Large intestine (tissue), 3 donors: Measurements from ENCODE around the gene MAPK7. TPM values are rescaled to one million over a fixed set of nuclear protein-coding genes. Genes with fewer than 3 reads are reported as not detected.
A peak's percentile ranks its signal among the peaks of the same experiment; 100 is the strongest.

Experiments
- DNase-seq, 2 donors: peaks; one replicate each; pipeline versions ENCODE4 v3.0.0 to v3.0.0-alpha.2; 2013
- H3K27ac ChIP-seq: one replicate; pipeline ENCODE4 v1.5.1; 2013; ENCODE audit warnings: low read length
- H3K27me3 ChIP-seq: 2 replicates; pipeline ENCODE4 v1.6.1; 2013; ENCODE audit warnings: low read length; ENCODE audit not compliant: control insufficient read depth, insufficient read depth
- H3K36me3 ChIP-seq: 2 replicates; pipeline ENCODE4 v1.6.1; 2013; ENCODE audit warnings: low read length; ENCODE audit not compliant: control insufficient read depth, insufficient read depth
- H3K4me1 ChIP-seq: one replicate; pipeline ENCODE4 v1.6.1; 2013; ENCODE audit warnings: low read length; ENCODE audit not compliant: control insufficient read depth, insufficient read depth
- H3K4me3 ChIP-seq: one replicate; pipeline ENCODE4 v1.5.1; 2013; ENCODE audit warnings: low read length
- H3K9me3 ChIP-seq: one replicate; pipeline ENCODE4 v1.6.1; 2013; ENCODE audit warnings: mild to moderate bottlenecking, low read depth, low read length, moderate library complexity; ENCODE audit not compliant: control insufficient read depth
- WGBS: methylation state at CpG from one replicate; pipeline ENCODE4 v1.1.5; 2013; ENCODE audit warnings: low lambda C conversion rate; ENCODE audit not compliant: insufficient coverage; 5-methylcytosine and 5-hydroxymethylcytosine counted together
- polyA plus RNA-seq: library from polyadenylated mRNA; unstranded; fragments of 120-200 nt; gene quantifications from one replicate; pipeline ENCODE4 v1.2.1, GENCODE V29; 2013

The MAPK7 gene
- polyA plus RNA-seq, 1 donor = 20.4 TPM

- Histone ChIP-seq H3K4me3 (no peak overlapping the region), H3K36me3 (no peaks in the 10 kb centered on the region), H3K27ac (no peak overlapping the region), H3K4me1 (no peaks in the 10 kb centered on the region), H3K27me3 (no peaks in the 10 kb centered on the region), H3K9me3 (no peaks in the 10 kb centered on the region)
- no peak for DNase-seq
- no CpG with 5 or more reads among the region's 7 CpGs for WGBS
Measured at GRCh38 chr17:19371259-19372010, 6.9 kb upstream of the MAPK7 start.

- H3K4me3 ChIP-seq = no peak overlapping the region
- no peaks in the 10 kb centered on the region for H3K36me3 ChIP-seq
- DNase-seq = no peak
- no CpG with 5 or more reads among the region's 9 CpGs for whole genome bisulfite sequencing
- no peaks in the 10 kb centered on the region for H3K9me3 ChIP-seq
- H3K27ac ChIP-seq = no peak overlapping the region
- no peaks in the 10 kb centered on the region for H3K4me1 ChIP-seq
- no peaks in the 10 kb centered on the region for H3K27me3 ChIP-seq
Measured at GRCh38 chr17:19372011-19372370, 6.3 kb upstream of the MAPK7 start.

GRCh38 chr17:19372439-19372838 is 5.9 kb upstream of the MAPK7 start:
- Histone ChIP-seq H3K4me3 (no peak overlapping the region), H3K36me3 (no peaks in the 10 kb centered on the region), H3K9me3 (no peaks in the 10 kb centered on the region), H3K27ac (no peak overlapping the region), H3K4me1 (no peaks in the 10 kb centered on the region), H3K27me3 (no peaks in the 10 kb centered on the region)
- WGBS = no CpG with 5 or more reads among the region's 12 CpGs
- DNase-seq = no peak

GRCh38 chr17:19372866-19373504 is 5.3 kb upstream of the MAPK7 start:
- no peaks in the 10 kb centered on the region for H3K27me3 ChIP-seq
- no peaks in the 10 kb centered on the region for H3K36me3 ChIP-seq
- WGBS = 80% methylated on average over 1 of the region's 8 CpGs
- no peak overlapping the region for H3K4me3 ChIP-seq
- no peak for DNase-seq
- no peak overlapping the region for H3K27ac ChIP-seq
- no peaks in the 10 kb centered on the region for H3K4me1 ChIP-seq
- H3K9me3 ChIP-seq = no peaks in the 10 kb centered on the region

GRCh38 chr17:19374136-19374535 is 4.2 kb upstream of the MAPK7 start:
- peak in 1 of 2 donors; percentile 32 for DNase-seq
- H3K4me3 ChIP-seq = no peak overlapping the region
- no peaks in the 10 kb centered on the region for H3K27me3 ChIP-seq
- WGBS = no CpG with 5 or more reads among the region's 5 CpGs
- H3K36me3 ChIP-seq = no peaks in the 10 kb centered on the region
- H3K9me3 ChIP-seq = no peaks in the 10 kb centered on the region
- H3K27ac ChIP-seq = no peak overlapping the region
- peaks cover under 1% of the 10 kb centered on the region for H3K4me1 ChIP-seq

- Histone ChIP-seq H3K9me3 (no peaks in the 10 kb centered on the region), H3K27ac (no peak overlapping the region), H3K36me3 (peaks cover 14% of the 10 kb centered on the region), H3K27me3 (no peaks in the 10 kb centered on the region), H3K4me1 (peaks cover 7% of the 10 kb centered on the region), H3K4me3 (no peak overlapping the region)
- WGBS = no CpG with 5 or more reads among the region's 1 CpG
- no peak for DNase-seq
Measured at GRCh38 chr17:19375732-19376131, 2.6 kb upstream of the MAPK7 start.

GRCh38 chr17:19376811-19377210 is 1.5 kb upstream of the MAPK7 start:
- Histone ChIP-seq H3K4me3 (peak overlapping the region; percentile 83), H3K27ac (peak overlapping the region; percentile 98), H3K4me1 (peaks cover 7% of the 10 kb centered on the region), H3K9me3 (no peaks in the 10 kb centered on the region), H3K36me3 (peaks cover 25% of the 10 kb centered on the region), H3K27me3 (no peaks in the 10 kb centered on the region)
- WGBS = no CpG with 5 or more reads among the region's 2 CpGs
- peak in 1 of 2 donors; percentile 65 for DNase-seq

GRCh38 chr17:19377602-19378415 is 489 bp upstream of the MAPK7 start:
- Histone ChIP-seq H3K27ac (peak overlapping the region; percentile 98), H3K27me3 (no peaks in the 10 kb centered on the region), H3K9me3 (no peaks in the 10 kb centered on the region), H3K36me3 (peaks cover 35% of the 10 kb centered on the region), H3K4me3 (peak overlapping the region; percentile 83), H3K4me1 (peaks cover 9% of the 10 kb centered on the region)
- DNase-seq = peak; percentile 99 to 100
- no CpG with 5 or more reads among the region's 67 CpGs for WGBS

- peak overlapping the region; percentile 80 for H3K27ac ChIP-seq
- H3K36me3 ChIP-seq = peaks cover 52% of the 10 kb centered on the region
- no peaks in the 10 kb centered on the region for H3K9me3 ChIP-seq
- 76% methylated on average over 3 of the region's 13 CpGs for WGBS
- H3K4me3 ChIP-seq = peak overlapping the region; percentile 83
- H3K27me3 ChIP-seq = no peaks in the 10 kb centered on the region
- H3K4me1 ChIP-seq = peaks cover 10% of the 10 kb centered on the region
- DNase-seq = no peak
Measured at GRCh38 chr17:19379361-19380065, 1.2 kb downstream of the MAPK7 start.
